ENCODE measurements around the gene ITPR2.

Gene ITPR2

GRCh38 chr12:26416550-26416949, 416.4 kb downstream of the ITPR2 start:
- H3K27ac ChIP-seq (replicated peaks), result no peak overlapping the region
- no peaks in the 10 kb centered on the region for H3K27me3 ChIP-seq (ENCODE audit: insufficient read depth, poor library complexity, severe bottlenecking)
- TF ChIP-seq, protein P1, sequence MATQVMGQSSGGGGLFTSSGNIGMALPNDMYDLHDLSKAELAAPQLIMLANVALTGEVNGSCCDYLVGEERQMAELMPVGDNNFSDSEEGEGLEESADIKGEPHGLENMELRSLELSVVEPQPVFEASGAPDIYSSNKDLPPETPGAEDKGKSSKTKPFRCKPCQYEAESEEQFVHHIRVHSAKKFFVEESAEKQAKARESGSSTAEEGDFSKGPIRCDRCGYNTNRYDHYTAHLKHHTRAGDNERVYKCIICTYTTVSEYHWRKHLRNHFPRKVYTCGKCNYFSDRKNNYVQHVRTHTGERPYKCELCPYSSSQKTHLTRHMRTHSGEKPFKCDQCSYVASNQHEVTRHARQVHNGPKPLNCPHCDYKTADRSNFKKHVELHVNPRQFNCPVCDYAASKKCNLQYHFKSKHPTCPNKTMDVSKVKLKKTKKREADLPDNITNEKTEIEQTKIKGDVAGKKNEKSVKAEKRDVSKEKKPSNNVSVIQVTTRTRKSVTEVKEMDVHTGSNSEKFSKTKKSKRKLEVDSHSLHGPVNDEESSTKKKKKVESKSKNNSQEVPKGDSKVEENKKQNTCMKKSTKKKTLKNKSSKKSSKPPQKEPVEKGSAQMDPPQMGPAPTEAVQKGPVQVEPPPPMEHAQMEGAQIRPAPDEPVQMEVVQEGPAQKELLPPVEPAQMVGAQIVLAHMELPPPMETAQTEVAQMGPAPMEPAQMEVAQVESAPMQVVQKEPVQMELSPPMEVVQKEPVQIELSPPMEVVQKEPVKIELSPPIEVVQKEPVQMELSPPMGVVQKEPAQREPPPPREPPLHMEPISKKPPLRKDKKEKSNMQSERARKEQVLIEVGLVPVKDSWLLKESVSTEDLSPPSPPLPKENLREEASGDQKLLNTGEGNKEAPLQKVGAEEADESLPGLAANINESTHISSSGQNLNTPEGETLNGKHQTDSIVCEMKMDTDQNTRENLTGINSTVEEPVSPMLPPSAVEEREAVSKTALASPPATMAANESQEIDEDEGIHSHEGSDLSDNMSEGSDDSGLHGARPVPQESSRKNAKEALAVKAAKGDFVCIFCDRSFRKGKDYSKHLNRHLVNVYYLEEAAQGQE (IDR thresholded peaks at IDR 0.05; ENCODE audit: insufficient replicate concordance, low read depth), result no peak
- TF ChIP-seq SPI1 (IDR thresholded peaks at IDR 0.05; ENCODE audit: borderline replicate concordance, low read depth), result no peak
- TF ChIP-seq CTCF (IDR thresholded peaks at IDR 0.05; ENCODE audit: insufficient read depth, low read length), result no peak
- no peak for TF ChIP-seq POLR2AphosphoS5 (IDR thresholded peaks at IDR 0.05; ENCODE audit: low read depth)
- no peak for TF ChIP-seq GABPA (IDR thresholded peaks at IDR 0.05; ENCODE audit: low read depth)
- no peak overlapping the region for H3K4me3 ChIP-seq (replicated peaks; ENCODE audit: insufficient read depth, low read length)
- no peak for DNase-seq (ENCODE audit: low read depth in 1 of 2, low spot score in 1 of 2)

DNA sequence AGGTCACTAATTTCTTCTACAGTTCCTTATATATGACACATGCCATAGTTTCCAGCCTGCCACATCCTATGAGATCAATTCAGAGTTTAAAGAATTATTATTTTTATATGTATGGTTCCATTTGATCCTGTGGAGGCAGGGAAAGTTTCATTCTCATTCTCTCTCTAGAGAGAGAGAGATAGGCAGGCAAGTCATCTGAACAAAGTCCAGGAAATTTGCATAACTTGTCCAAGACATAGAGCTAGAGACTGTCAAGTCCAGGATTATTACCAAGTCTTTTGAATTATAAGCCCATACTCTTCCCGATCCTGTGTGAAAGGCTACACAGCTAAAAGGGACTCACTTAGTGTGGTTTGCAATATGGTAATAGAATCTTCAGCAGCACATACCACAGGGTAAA, 422.3 kb downstream of the ITPR2 start:
- Histone ChIP-seq H3K27me3 (ENCODE audit: insufficient read depth, poor library complexity, severe bottlenecking) (no peaks in the 10 kb centered on the region), H3K4me3 (replicated peaks; ENCODE audit: insufficient read depth, low read length) (no peak overlapping the region), H3K27ac (replicated peaks) (no peak overlapping the region)
- DNase-seq (ENCODE audit: low read depth in 1 of 2, low spot score in 1 of 2), result no peak
- TF ChIP-seq GABPA (IDR thresholded peaks at IDR 0.05; ENCODE audit: low read depth), result no peak
- no peak for TF ChIP-seq POLR2AphosphoS5 (IDR thresholded peaks at IDR 0.05; ENCODE audit: low read depth)
- TF ChIP-seq SPI1 (IDR thresholded peaks at IDR 0.05; ENCODE audit: borderline replicate concordance, low read depth), result no peak
- no peak for TF ChIP-seq CTCF (IDR thresholded peaks at IDR 0.05; ENCODE audit: insufficient read depth, low read length)
- TF ChIP-seq, protein P1 (IDR thresholded peaks at IDR 0.05; ENCODE audit: insufficient replicate concordance, low read depth), result no peak

DNA sequence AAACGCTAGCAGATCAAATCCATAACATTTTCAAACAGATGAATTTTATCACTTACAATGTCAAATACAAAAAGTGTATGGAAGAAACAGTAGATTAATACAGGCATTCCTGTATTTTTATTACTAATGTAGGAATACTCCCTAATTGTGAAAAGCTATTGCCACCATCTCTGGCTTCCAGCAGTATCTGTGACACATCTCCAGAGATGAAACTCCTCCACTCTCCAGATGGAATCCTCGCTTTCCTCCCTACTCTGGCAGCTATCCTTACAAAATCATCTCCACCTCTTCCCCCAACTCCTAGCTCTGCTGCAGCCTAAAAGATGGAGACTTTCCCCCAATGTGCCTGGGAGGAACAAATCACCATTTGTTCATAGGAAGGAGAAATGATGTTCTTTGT, 426.2 kb downstream of the ITPR2 start:
- Histone ChIP-seq H3K4me3 (replicated peaks; ENCODE audit: insufficient read depth, low read length) (no peak overlapping the region), H3K27me3 (ENCODE audit: insufficient read depth, poor library complexity, severe bottlenecking) (no peaks in the 10 kb centered on the region), H3K27ac (replicated peaks) (no peak overlapping the region)
- TF ChIP-seq, protein P1 (IDR thresholded peaks at IDR 0.05; ENCODE audit: insufficient replicate concordance, low read depth), result no peak
- TF ChIP-seq SPI1 (IDR thresholded peaks at IDR 0.05; ENCODE audit: borderline replicate concordance, low read depth) (no peak), GABPA (IDR thresholded peaks at IDR 0.05; ENCODE audit: low read depth) (no peak), CTCF (IDR thresholded peaks at IDR 0.05; ENCODE audit: insufficient read depth, low read length) (no peak), POLR2AphosphoS5 (IDR thresholded peaks at IDR 0.05; ENCODE audit: low read depth) (no peak)
- no peak for DNase-seq (ENCODE audit: low read depth in 1 of 2, low spot score in 1 of 2)

Data from HL-60 (cell line).